ENCODE data around the gene DMTF1. TPM values are rescaled to one million over a fixed set of nuclear protein-coding genes. Genes with fewer than 3 reads are reported as not detected.
"Not testable (repeated sequence)": the region's sequence is repeated elsewhere in the genome, so short reads cannot be mapped to it uniquely, and the experiment has no call there.

Gene DMTF1
- total and polyA plus RNA-seq, 2 donors from 2014 or later, result 23.6 to 88.6 TPM

DNA sequence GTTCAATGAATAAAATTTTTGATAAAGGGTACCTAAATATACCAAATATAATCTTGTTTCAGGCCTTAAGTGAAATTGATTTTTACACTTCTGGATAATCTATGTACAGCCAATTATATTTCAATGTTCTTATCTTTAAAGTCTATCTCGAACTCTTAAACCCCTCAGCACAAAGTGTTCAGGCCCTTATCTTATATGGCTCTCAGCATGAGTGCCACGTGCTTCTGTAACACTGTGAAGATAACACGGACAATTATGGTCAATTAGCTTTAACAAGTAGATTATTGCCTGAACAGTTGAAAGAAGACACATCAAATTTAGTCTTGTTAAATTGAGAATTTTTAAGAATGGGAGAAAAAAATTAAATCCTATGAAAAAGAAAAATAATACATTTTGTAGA lies 40.4 kb upstream of the DMTF1 start:
- TF ChIP-seq, protein P1, sequence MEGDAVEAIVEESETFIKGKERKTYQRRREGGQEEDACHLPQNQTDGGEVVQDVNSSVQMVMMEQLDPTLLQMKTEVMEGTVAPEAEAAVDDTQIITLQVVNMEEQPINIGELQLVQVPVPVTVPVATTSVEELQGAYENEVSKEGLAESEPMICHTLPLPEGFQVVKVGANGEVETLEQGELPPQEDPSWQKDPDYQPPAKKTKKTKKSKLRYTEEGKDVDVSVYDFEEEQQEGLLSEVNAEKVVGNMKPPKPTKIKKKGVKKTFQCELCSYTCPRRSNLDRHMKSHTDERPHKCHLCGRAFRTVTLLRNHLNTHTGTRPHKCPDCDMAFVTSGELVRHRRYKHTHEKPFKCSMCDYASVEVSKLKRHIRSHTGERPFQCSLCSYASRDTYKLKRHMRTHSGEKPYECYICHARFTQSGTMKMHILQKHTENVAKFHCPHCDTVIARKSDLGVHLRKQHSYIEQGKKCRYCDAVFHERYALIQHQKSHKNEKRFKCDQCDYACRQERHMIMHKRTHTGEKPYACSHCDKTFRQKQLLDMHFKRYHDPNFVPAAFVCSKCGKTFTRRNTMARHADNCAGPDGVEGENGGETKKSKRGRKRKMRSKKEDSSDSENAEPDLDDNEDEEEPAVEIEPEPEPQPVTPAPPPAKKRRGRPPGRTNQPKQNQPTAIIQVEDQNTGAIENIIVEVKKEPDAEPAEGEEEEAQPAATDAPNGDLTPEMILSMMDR (IDR thresholded peaks at IDR 0.05; ENCODE audit: borderline replicate concordance, extremely low read depth, insufficient read depth), result no peak
- Histone ChIP-seq H3K27ac (ENCODE audit: low read depth in 2 of 2, low read length in 2 of 2) (no peak overlapping the region), H3K9ac (ENCODE audit: low read length in 3 of 3) (no peak overlapping the region), H3K9me3 (ENCODE audit: control insufficient read depth in 2 of 3, insufficient read depth in 1 of 3, low read length in 3 of 3) (no peaks in the 10 kb centered on the region), H3K27me3 (ENCODE audit: control insufficient read depth, insufficient read depth, low read length) (no peaks in the 10 kb centered on the region), H3K4me1 (ENCODE audit: control insufficient read depth in 2 of 3, insufficient read depth in 2 of 3, low read depth in 1 of 3, low read length in 3 of 3) (no peaks in the 10 kb centered on the region), H3K4me3 (ENCODE audit: low read length in 3 of 3) (no peak overlapping the region), H3K36me3 (ENCODE audit: control insufficient read depth in 2 of 3, insufficient read depth in 3 of 3, low read length in 3 of 3) (no peaks in the 10 kb centered on the region)
- FAIRE-seq (no peak), DNase-seq (no peak)
- intact Hi-C loops (cut with DNase I), result no loop called here

DNA sequence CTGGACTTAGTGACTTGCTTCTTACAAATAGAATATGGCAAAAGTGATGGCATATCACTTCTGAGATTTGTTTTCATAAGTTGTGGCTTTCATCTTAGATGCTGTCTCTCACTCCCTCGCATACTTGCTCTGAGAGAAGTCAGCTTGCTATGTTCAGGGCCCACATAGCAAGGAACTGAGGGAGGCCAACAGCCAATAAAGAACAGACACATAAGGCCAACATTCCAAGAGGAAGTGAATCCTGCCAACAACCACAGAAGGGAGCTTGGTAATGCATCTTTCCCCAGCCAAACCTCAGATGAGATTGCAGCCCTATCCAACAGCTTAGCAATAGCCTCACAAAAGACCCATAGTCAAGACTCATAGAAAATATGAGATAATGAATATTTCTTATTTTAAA lies 39.2 kb upstream of the DMTF1 start:
- intact Hi-C loops (cut with DNase I), result no loop called here
- Histone ChIP-seq H3K36me3 (ENCODE audit: control insufficient read depth in 2 of 3, insufficient read depth in 3 of 3, low read length in 3 of 3) (no peaks in the 10 kb centered on the region), H3K27ac (ENCODE audit: low read depth in 2 of 2, low read length in 2 of 2) (no peak overlapping the region), H3K27me3 (ENCODE audit: control insufficient read depth, insufficient read depth, low read length) (no peaks in the 10 kb centered on the region), H3K9me3 (ENCODE audit: control insufficient read depth in 2 of 3, insufficient read depth in 1 of 3, low read length in 3 of 3) (no peaks in the 10 kb centered on the region), H3K9ac (ENCODE audit: low read length in 3 of 3) (no peak overlapping the region), H3K4me1 (ENCODE audit: control insufficient read depth in 2 of 3, insufficient read depth in 2 of 3, low read depth in 1 of 3, low read length in 3 of 3) (no peaks in the 10 kb centered on the region), H3K4me3 (ENCODE audit: low read length in 3 of 3) (no peak overlapping the region)
- TF ChIP-seq, protein P1 (IDR thresholded peaks at IDR 0.05; ENCODE audit: borderline replicate concordance, extremely low read depth, insufficient read depth), result no peak
- FAIRE-seq (no peak), DNase-seq (no peak)

DNA sequence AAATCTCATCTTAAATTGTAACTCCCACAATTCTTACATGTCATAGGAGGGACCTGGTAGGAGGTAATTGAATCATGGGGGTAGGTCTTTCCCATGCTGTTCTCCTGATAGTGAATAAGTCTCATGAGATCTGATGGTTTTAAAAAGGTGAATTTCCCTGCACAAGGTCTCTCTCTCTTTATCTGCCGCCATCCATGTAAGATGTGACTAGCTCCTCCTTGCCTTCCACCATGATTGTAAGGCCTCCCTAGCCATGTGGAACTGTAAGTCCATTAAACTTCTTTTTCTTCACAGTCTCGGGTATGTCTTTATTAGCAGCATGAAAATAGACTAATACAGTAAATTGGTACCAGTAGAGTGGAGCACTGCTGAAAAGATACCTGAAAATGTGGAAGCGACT lies 38.3 kb upstream of the DMTF1 start:
- H3K27me3 ChIP-seq (ENCODE audit: control insufficient read depth, insufficient read depth, low read length); H3K27ac ChIP-seq (ENCODE audit: low read depth in 2 of 2, low read length in 2 of 2); H3K9me3 ChIP-seq (ENCODE audit: control insufficient read depth in 2 of 3, insufficient read depth in 1 of 3, low read length in 3 of 3); intact Hi-C loops (cut with DNase I); H3K4me1 ChIP-seq (ENCODE audit: control insufficient read depth in 2 of 3, insufficient read depth in 2 of 3, low read depth in 1 of 3, low read length in 3 of 3); FAIRE-seq; H3K4me3 ChIP-seq (ENCODE audit: low read length in 3 of 3); H3K9ac ChIP-seq (ENCODE audit: low read length in 3 of 3); DNase-seq; H3K36me3 ChIP-seq (ENCODE audit: control insufficient read depth in 2 of 3, insufficient read depth in 3 of 3, low read length in 3 of 3): not testable (repeated sequence)

DNA sequence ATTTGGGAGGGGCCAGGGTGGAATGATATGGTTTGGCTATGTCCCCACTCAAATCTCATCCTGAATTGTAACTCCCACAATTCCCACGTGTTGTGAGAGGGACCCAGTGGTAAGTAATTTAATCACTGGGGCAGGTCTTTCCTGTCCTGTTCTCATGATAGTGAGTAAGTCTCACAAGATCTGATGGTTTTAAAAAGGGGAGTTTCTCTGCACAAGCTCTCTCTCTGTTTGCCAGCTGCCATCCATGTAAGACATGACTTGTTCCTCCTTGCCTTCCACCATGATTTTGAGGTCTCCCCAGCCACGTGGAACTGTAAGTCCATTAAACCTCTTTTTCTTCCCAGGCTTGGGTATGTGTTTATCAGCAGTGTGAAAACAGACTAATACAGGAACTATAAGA lies 36.5 kb upstream of the DMTF1 start:
- H3K27me3 ChIP-seq (ENCODE audit: control insufficient read depth, insufficient read depth, low read length); H3K4me1 ChIP-seq (ENCODE audit: control insufficient read depth in 2 of 3, insufficient read depth in 2 of 3, low read depth in 1 of 3, low read length in 3 of 3); H3K9ac ChIP-seq (ENCODE audit: low read length in 3 of 3); H3K4me3 ChIP-seq (ENCODE audit: low read length in 3 of 3); H3K27ac ChIP-seq (ENCODE audit: low read depth in 2 of 2, low read length in 2 of 2); H3K36me3 ChIP-seq (ENCODE audit: control insufficient read depth in 2 of 3, insufficient read depth in 3 of 3, low read length in 3 of 3); H3K9me3 ChIP-seq (ENCODE audit: control insufficient read depth in 2 of 3, insufficient read depth in 1 of 3, low read length in 3 of 3); FAIRE-seq; DNase-seq; intact Hi-C loops (cut with DNase I): not testable (repeated sequence)

DNA sequence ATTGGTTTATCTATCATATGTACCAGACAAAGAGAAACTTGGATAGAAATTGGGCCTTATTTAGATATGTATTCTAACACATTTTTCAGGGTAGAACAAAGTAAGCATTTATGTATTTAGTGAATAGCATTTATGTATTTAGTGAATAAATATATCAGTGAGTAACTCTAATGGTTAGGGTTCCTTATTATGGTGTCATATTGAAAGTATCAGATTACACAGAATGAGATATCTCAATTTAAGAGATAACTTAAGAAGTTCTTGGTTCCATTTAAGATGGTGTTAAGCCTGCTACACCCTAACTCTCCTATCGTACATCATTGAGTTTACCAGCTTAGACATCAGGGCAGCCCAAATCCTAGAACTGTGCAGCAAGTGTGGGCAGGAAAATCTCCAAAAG lies 35.9 kb upstream of the DMTF1 start:
- no peaks in the 10 kb centered on the region for H3K36me3 ChIP-seq (ENCODE audit: control insufficient read depth in 2 of 3, insufficient read depth in 3 of 3, low read length in 3 of 3)
- no peak overlapping the region for H3K27ac ChIP-seq (ENCODE audit: low read depth in 2 of 2, low read length in 2 of 2)
- H3K27me3 ChIP-seq (ENCODE audit: control insufficient read depth, insufficient read depth, low read length), result no peaks in the 10 kb centered on the region
- H3K4me3 ChIP-seq (ENCODE audit: low read length in 3 of 3), result no peak overlapping the region
- no peaks in the 10 kb centered on the region for H3K4me1 ChIP-seq (ENCODE audit: control insufficient read depth in 2 of 3, insufficient read depth in 2 of 3, low read depth in 1 of 3, low read length in 3 of 3)
- H3K9me3 ChIP-seq (ENCODE audit: control insufficient read depth in 2 of 3, insufficient read depth in 1 of 3, low read length in 3 of 3), result no peaks in the 10 kb centered on the region
- DNase-seq (no peak), FAIRE-seq (no peak)
- no peak overlapping the region for H3K9ac ChIP-seq (ENCODE audit: low read length in 3 of 3)
- TF ChIP-seq, protein P1 (IDR thresholded peaks at IDR 0.05; ENCODE audit: borderline replicate concordance, extremely low read depth, insufficient read depth), result no peak
- intact Hi-C loops (cut with DNase I), result no loop called here

Measured in kidney (tissue), 14 donors.